Ramos (cell line): ENCODE results near the gene PROC.
"Not testable (repeated sequence)": the region's sequence is repeated elsewhere in the genome, so short reads cannot be mapped to it uniquely, and the experiment has no call there.

ENCODE experiments used
- in situ Hi-C: fragments of 300-500 bp; cut with MboI; formaldehyde crosslinking; loops from one replicate; pipeline ENCODE4 v1.14.3; 2022; ENCODE audit warnings: low sequenced_read_pairs; ENCODE audit not compliant: unreplicated experiment

The PROC gene

GRCh38 chr2:127425540-127426490, 7.6 kb downstream of the PROC start:
- in situ Hi-C loops: no loop called here

- in situ Hi-C loops: no loop called here
Observed at GRCh38 chr2:127426501-127427354, 8.5 kb downstream of the PROC start.

DNA sequence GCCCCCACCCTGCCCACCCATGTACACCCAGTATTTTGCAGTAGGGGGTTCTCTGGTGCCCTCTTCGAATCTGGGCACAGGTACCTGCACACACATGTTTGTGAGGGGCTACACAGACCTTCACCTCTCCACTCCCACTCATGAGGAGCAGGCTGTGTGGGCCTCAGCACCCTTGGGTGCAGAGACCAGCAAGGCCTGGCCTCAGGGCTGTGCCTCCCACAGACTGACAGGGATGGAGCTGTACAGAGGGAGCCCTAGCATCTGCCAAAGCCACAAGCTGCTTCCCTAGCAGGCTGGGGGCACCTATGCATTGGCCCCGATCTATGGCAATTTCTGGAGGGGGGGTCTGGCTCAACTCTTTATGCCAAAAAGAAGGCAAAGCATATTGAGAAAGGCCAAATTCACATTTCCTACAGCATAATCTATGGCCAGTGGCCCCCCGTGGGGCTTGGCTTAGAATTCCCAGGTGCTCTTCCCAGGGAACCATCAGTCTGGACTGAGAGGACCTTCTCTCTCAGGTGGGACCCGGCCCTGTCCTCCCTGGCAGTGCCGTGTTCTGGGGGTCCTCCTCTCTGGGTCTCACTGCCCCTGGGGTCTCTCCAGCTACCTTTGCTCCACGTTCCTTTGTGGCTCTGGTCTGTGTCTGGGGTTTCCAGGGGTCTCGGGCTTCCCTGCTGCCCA, 9.3 kb downstream of the PROC start:
- in situ Hi-C loops: no loop called here

DNA sequence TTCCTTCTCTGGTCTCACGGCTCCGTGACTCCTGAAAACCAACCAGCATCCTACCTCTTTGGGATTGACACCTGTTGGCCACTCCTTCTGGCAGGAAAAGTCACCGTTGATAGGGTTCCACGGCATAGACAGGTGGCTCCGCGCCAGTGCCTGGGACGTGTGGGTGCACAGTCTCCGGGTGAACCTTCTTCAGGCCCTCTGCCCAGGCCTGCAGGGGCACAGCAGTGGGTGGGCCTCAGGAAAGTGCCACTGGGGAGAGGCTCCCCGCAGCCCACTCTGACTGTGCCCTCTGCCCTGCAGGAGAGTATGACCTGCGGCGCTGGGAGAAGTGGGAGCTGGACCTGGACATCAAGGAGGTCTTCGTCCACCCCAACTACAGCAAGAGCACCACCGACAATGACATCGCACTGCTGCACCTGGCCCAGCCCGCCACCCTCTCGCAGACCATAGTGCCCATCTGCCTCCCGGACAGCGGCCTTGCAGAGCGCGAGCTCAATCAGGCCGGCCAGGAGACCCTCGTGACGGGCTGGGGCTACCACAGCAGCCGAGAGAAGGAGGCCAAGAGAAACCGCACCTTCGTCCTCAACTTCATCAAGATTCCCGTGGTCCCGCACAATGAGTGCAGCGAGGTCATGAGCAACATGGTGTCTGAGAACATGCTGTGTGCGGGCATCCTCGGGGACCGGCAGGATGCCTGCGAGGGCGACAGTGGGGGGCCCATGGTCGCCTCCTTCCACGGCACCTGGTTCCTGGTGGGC, 10.0 kb downstream of the PROC start:
- in situ Hi-C loops: no loop called here

- in situ Hi-C loops: no loop called here
Observed at GRCh38 chr2:127428815-127429109, 10.5 kb downstream of the PROC start.

DNA sequence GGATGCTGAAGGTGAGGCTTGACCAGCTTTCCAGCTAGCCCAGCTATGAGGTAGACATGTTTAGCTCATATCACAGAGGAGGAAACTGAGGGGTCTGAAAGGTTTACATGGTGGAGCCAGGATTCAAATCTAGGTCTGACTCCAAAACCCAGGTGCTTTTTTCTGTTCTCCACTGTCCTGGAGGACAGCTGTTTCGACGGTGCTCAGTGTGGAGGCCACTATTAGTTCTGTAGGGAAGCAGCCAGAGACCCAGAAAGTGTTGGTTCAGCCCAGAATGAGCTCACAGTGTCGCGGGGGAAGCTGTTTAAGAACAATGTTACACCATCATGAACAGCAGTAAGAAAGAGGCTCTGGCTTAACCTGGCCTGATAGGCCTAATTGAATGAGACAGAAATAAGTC, 11.1 kb downstream of the PROC start:
- in situ Hi-C loops: no loop called here

GRCh38 chr2:127429844-127430425, 11.7 kb downstream of the PROC start:
- in situ Hi-C loops: no loop called here

DNA sequence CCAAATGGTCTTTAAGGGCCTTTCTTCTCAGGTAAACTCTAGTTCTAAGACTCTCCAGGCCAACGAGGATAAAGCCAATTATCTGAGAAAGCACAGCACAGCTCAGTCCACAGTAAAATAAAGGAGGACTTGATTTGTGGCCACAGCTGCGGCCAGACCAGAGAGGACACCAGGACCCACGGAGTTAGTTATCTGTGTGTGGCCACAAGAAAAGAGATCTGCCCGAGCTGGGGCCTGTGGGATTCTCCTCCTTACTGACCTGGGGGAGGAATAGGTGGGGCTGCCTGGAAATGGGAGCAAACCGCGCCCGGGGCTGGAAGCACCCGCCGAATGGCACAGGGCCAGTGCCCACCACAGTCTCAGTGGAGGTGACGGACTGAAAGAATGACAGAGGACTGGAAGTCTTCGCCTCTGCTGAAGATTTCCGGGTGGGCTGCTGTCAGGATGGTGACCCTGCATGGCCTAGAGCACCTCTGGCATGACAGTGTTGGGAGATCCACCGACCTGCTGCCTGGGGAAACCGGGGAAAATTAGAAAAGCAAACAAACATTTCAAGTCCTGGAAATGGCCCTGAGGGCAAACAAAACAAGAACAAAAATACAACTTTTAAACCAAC, 13.3 kb downstream of the PROC start:
- in situ Hi-C loops: no loop called here

GRCh38 chr2:127434515-127434914, 16.3 kb downstream of the PROC start:
- in situ Hi-C loops: no loop called here

- in situ Hi-C loops: no loop called here
Observed at GRCh38 chr2:127437056-127437455, 18.8 kb downstream of the PROC start.

GRCh38 chr2:127437781-127438726, 19.8 kb downstream of the PROC start:
- in situ Hi-C loops: no loop called here

- in situ Hi-C loops: no loop called here
Observed at GRCh38 chr2:127439343-127439742, 21.1 kb downstream of the PROC start.

- in situ Hi-C loops: no loop called here
Observed at GRCh38 chr2:127448526-127448925, 30.3 kb downstream of the PROC start.

- in situ Hi-C loops: no loop called here
Observed at GRCh38 chr2:127449414-127449813, 31.2 kb downstream of the PROC start.

GRCh38 chr2:127449898-127450297, 31.7 kb downstream of the PROC start:
- in situ Hi-C loops: no loop called here

DNA sequence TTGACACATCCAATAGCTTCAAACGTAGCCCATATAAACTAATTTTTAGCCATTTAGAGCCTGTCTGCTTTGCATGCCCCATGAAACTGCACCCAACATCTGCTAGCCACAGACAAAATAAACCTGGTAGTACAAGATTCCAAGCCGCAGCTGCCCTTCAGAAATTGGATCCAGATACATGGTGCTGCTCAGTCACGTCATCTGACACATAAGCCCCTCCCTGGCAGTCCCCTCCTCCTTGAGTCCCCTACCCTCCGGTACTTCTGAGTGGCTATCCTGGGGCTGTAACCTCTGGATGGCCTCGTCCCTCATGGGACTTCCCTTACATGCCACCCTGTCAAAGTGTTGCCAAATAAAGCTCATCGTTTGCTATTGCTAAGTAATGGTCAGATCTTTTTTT, 33.8 kb downstream of the PROC start:
- in situ Hi-C loops: no loop called here

DNA sequence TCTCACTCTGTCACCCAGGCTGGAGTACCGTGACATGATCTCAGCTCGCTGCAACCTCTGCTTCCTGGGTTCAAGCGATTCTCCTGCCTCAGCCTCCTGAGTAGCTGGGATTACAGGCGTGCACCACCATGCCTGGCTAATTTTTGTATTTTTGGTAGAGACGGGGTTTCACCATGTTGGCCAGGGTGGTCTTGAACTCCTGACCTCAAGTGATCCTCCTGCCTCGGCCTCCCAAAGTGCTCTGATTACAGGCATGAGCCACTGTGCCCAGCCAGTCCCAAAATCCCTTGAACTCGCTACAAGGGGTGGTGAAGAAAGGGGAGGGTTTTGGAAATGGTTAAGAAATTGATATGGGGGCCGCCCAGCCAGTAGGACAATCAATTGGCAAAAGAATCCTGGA, 34.2 kb downstream of the PROC start:
- in situ Hi-C loops: not testable (repeated sequence)

- in situ Hi-C loops: no loop called here
Observed at GRCh38 chr2:127453013-127453391, 34.8 kb downstream of the PROC start.
